VCaP (cell line): ENCODE results near the gene RPL3.

Experiments
- H3K27ac ChIP-seq: fragments of 450-650 bp; 2 replicates; pipeline ENCODE4 v1.5.1; 2017
- CTCF ChIP-seq: fragments of 450-650 bp; conservative IDR thresholded peaks from 2 replicates; pipeline ENCODE4 v1.5.1; 2017; ENCODE audit warnings: mild to moderate bottlenecking, moderate library complexity

Gene RPL3

GRCh38 chr22:39319284-39320022 lies at the start of gene RPL3:
RPL3 (minus strand) TSS chr22:39319623; CDS start chr22:39319597, 26 bp downstream.
- no peak for TF ChIP-seq CTCF
- H3K27ac ChIP-seq = peak within 1 kb of the TSS; percentile 97

- H3K27ac ChIP-seq = no peak overlapping the region
- no peak for TF ChIP-seq CTCF
Observed at GRCh38 chr22:39369186-39369585, 49.8 kb upstream of the RPL3 start.

GRCh38 chr22:39368461-39368911 lies 49.1 kb upstream of the RPL3 start:
- no peak overlapping the region for H3K27ac ChIP-seq
- no peak for TF ChIP-seq CTCF

GRCh38 chr22:39367035-39367434 lies 47.6 kb upstream of the RPL3 start:
- no peak for TF ChIP-seq CTCF
- H3K27ac ChIP-seq = no peak overlapping the region

GRCh38 chr22:39365492-39365780 lies 46.0 kb upstream of the RPL3 start:
- H3K27ac ChIP-seq = no peak overlapping the region
- TF ChIP-seq CTCF = no peak

GRCh38 chr22:39364714-39365491 lies 45.5 kb upstream of the RPL3 start:
- H3K27ac ChIP-seq = no peak overlapping the region
- no peak for TF ChIP-seq CTCF

- H3K27ac ChIP-seq = no peak overlapping the region
- TF ChIP-seq CTCF = no peak
Observed at GRCh38 chr22:39363751-39364515, 44.5 kb upstream of the RPL3 start.
